Panc1 (cell line): ENCODE measurements around the gene SPARCL1. TPM values are rescaled to one million over a fixed set of nuclear protein-coding genes. Genes with fewer than 3 reads are reported as not detected.

Experiments used
- ATAC-seq: fragments of 200-7000 bp; cut with Tn5 transposase; 2 replicates; pipeline ENCODE4 v1.9.1; 2020; ENCODE audit warnings: mild to moderate bottlenecking, moderate library complexity
- BruUV-seq: library from RNA; stranded (reverse); fragments of 400-500 nt; replicated peaks from 2 replicates; lab custom pipeline; 2021; lab: Mats Ljungman, UMichigan
- CTCF ChIA-PET: fragments of 300-600 bp; sonication (Branson Sonifier 250); formaldehyde crosslinking; loops from one replicate; lab custom pipeline; 2022; ENCODE audit warnings: antibody characterized with exemption; lab: Charles Lee
- POLR2A ChIA-PET: fragments of 300-600 bp; sonication (Branson Sonifier 250); formaldehyde crosslinking; loops from one replicate; lab custom pipeline; 2022; ENCODE audit warnings: antibody characterized with exemption; lab: Charles Lee
- DNase-seq: peaks from one replicate; pipeline ENCODE4 v3.0.0-alpha.2; 2010; ENCODE audit warnings: low read depth, low spot score
- H3K27ac ChIP-seq: 2 replicates; pipeline ENCODE4 v1.5.1; 2011; ENCODE audit warnings: mild to moderate bottlenecking, low read length, inconsistent platforms
- H3K27me3 ChIP-seq: fragments of 200-500 bp; sonication (Bioruptor generic); 2 replicates; pipeline ENCODE4 v1.6.0; 2014; ENCODE audit warnings: low read length, inconsistent platforms; ENCODE audit not compliant: control insufficient read depth, insufficient read depth
- H3K36me3 ChIP-seq: fragments of 200-500 bp; sonication (Bioruptor generic); 2 replicates; pipeline ENCODE4 v1.5.1; 2014; ENCODE audit warnings: inconsistent platforms, mild to moderate bottlenecking, low read length, moderate library complexity; ENCODE audit not compliant: control insufficient read depth, insufficient read depth
- H3K4me1 ChIP-seq: 2 replicates; pipeline ENCODE4 v1.5.1; 2011; ENCODE audit warnings: inconsistent platforms, mild to moderate bottlenecking, low read length, moderate library complexity; ENCODE audit not compliant: control insufficient read depth, insufficient read depth
- H3K4me3 ChIP-seq, 2 experiments: 2 replicates each; pipeline ENCODE4 v1.5.1; 2011 to 2012; ENCODE audit warnings: low read depth in 2 of 2, low read length in 2 of 2, mild to moderate bottlenecking in 2 of 2, inconsistent platforms in 1 of 2, moderate library complexity in 1 of 2
- H3K9me3 ChIP-seq: fragments of 200-500 bp; sonication (Bioruptor generic); 2 replicates; pipeline ENCODE4 v1.5.1; 2014; ENCODE audit warnings: low read depth, mild to moderate bottlenecking, inconsistent platforms, low read length, moderate library complexity; ENCODE audit not compliant: control insufficient read depth, insufficient read depth
- POLR2AphosphoS5 ChIP-seq: IDR thresholded peaks from 2 replicates; pipeline ENCODE4 v1.6.1; 2012; ENCODE audit warnings: mild to moderate bottlenecking, low read depth, low read length, moderate library complexity
- SIN3A ChIP-seq: IDR thresholded peaks from 2 replicates; pipeline ENCODE4 v1.6.1; 2012; ENCODE audit warnings: low read depth, mild to moderate bottlenecking, low read length, moderate library complexity, borderline replicate concordance; ENCODE audit not compliant: insufficient read depth
- TCF7L2 ChIP-seq: IDR thresholded peaks from 2 replicates; pipeline ENCODE4 v1.6.1; 2011; ENCODE audit warnings: mild to moderate bottlenecking, low read depth, low read length, inconsistent platforms
- in situ Hi-C: cut with HindIII; loops from 2 replicates; pipeline ENCODE4 v1.10.0; 2016; ENCODE audit warnings: low sequenced_read_pairs, low pct_unique_long_range_greater_than_20kb
- intact Hi-C: fragments of 100-400 bp; cut with micrococcal nuclease; formaldehyde crosslinking; loops from one replicate; pipeline ENCODE4 v1.10.0; 2022; ENCODE audit not compliant: unreplicated experiment
- total RNA-seq: library from RNA; stranded (reverse); gene quantifications from one replicate; pipeline ENCODE4 v1.2.1, GENCODE V29; 2021; ENCODE audit not compliant: unreplicated experiment
- TF ChIP-seq, protein P1 (sequence below), 2 experiments: IDR thresholded peaks; 2 replicates each; pipeline ENCODE4 v1.6.1; 2011 to 2012; ENCODE audit warnings: low read depth in 2 of 2, control low read depth in 1 of 2, low read length in 1 of 2, mild to moderate bottlenecking in 1 of 2, moderate library complexity in 1 of 2; ENCODE audit not compliant: insufficient read depth in 1 of 2
- TF ChIP-seq, protein P2 (sequence below): fragments of 450-650 bp; IDR thresholded peaks from 2 replicates; pipeline ENCODE4 v1.5.1; 2017; ENCODE audit warnings: mild to moderate bottlenecking

The SPARCL1 gene
- total RNA-seq, 1 experiment from 2014 or later: 0.57 TPM

GRCh38 chr4:87517621-87518020 lies 11.6 kb downstream of the SPARCL1 start:
- Histone ChIP-seq H3K4me3 (no peak overlapping the region), H3K4me1 (no peaks in the 10 kb centered on the region), H3K27ac (no peak overlapping the region), H3K9me3 (no peaks in the 10 kb centered on the region), H3K36me3 (no peaks in the 10 kb centered on the region), H3K27me3 (no peaks in the 10 kb centered on the region)
- ATAC-seq (no peak), DNase-seq (no peak)
- intact Hi-C loops (no loop called here), in situ Hi-C loops (no loop called here)
- ChIA-PET POLR2A (no interaction called here), CTCF (no interaction called here)
- BruUV-seq: no TSS peak
- TF ChIP-seq POLR2AphosphoS5: no peak
- TF ChIP-seq SIN3A: no peak
- TF ChIP-seq TCF7L2: no peak
- TF ChIP-seq, protein P1, sequence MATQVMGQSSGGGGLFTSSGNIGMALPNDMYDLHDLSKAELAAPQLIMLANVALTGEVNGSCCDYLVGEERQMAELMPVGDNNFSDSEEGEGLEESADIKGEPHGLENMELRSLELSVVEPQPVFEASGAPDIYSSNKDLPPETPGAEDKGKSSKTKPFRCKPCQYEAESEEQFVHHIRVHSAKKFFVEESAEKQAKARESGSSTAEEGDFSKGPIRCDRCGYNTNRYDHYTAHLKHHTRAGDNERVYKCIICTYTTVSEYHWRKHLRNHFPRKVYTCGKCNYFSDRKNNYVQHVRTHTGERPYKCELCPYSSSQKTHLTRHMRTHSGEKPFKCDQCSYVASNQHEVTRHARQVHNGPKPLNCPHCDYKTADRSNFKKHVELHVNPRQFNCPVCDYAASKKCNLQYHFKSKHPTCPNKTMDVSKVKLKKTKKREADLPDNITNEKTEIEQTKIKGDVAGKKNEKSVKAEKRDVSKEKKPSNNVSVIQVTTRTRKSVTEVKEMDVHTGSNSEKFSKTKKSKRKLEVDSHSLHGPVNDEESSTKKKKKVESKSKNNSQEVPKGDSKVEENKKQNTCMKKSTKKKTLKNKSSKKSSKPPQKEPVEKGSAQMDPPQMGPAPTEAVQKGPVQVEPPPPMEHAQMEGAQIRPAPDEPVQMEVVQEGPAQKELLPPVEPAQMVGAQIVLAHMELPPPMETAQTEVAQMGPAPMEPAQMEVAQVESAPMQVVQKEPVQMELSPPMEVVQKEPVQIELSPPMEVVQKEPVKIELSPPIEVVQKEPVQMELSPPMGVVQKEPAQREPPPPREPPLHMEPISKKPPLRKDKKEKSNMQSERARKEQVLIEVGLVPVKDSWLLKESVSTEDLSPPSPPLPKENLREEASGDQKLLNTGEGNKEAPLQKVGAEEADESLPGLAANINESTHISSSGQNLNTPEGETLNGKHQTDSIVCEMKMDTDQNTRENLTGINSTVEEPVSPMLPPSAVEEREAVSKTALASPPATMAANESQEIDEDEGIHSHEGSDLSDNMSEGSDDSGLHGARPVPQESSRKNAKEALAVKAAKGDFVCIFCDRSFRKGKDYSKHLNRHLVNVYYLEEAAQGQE (IDR thresholded peaks at IDR 0.05; ENCODE audit: insufficient read depth in 1 of 2, low read depth in 2 of 2, low read length in 1 of 2): no peak
- TF ChIP-seq, protein P2, sequence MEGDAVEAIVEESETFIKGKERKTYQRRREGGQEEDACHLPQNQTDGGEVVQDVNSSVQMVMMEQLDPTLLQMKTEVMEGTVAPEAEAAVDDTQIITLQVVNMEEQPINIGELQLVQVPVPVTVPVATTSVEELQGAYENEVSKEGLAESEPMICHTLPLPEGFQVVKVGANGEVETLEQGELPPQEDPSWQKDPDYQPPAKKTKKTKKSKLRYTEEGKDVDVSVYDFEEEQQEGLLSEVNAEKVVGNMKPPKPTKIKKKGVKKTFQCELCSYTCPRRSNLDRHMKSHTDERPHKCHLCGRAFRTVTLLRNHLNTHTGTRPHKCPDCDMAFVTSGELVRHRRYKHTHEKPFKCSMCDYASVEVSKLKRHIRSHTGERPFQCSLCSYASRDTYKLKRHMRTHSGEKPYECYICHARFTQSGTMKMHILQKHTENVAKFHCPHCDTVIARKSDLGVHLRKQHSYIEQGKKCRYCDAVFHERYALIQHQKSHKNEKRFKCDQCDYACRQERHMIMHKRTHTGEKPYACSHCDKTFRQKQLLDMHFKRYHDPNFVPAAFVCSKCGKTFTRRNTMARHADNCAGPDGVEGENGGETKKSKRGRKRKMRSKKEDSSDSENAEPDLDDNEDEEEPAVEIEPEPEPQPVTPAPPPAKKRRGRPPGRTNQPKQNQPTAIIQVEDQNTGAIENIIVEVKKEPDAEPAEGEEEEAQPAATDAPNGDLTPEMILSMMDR: no peak

DNA sequence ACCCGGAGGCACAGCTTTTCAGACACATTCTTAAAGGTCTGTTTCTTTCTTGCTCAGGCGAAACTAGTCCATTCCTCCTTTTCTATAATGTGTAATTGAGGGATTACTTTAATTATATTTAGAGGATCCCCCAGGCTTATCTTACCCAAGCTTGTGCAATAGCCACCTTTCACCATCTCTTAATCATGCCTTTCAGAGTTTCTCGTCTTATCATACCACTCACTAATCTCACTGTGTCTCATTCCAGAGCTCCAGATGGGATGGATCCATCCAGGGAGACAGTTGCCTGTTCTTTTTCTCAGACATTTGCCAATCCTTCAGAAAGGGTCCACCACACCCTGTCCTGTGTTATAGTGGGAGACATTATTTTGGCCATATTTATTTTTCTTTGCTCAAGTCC lies 12.5 kb downstream of the SPARCL1 start:
- no peaks in the 10 kb centered on the region for H3K36me3 ChIP-seq
- CTCF ChIA-PET: no interaction called here
- H3K4me3 ChIP-seq: no peak overlapping the region
- in situ Hi-C loops: no loop called here
- H3K27me3 ChIP-seq: no peaks in the 10 kb centered on the region
- no peak for TF ChIP-seq TCF7L2
- TF ChIP-seq, protein P2: no peak
- no peak for TF ChIP-seq SIN3A
- TF ChIP-seq, protein P1 (IDR thresholded peaks at IDR 0.05; ENCODE audit: insufficient read depth in 1 of 2, low read depth in 2 of 2, low read length in 1 of 2): no peak
- TF ChIP-seq POLR2AphosphoS5: no peak
- H3K4me1 ChIP-seq: no peaks in the 10 kb centered on the region
- POLR2A ChIA-PET: no interaction called here
- BruUV-seq: no TSS peak
- ATAC-seq: no peak
- DNase-seq: no peak
- no peaks in the 10 kb centered on the region for H3K9me3 ChIP-seq
- intact Hi-C loops: no loop called here
- no peak overlapping the region for H3K27ac ChIP-seq
